Endometrium (tissue), 2 donors: ENCODE data around the gene ESPN.
"Not testable (repeated sequence)": the region's sequence is repeated elsewhere in the genome, so short reads cannot be mapped to it uniquely, and the experiment has no call there.

ENCODE experiments used
- FAIRE-seq: peaks from 2 replicates; lab custom pipeline; 2012; peaks lifted over from hg19 to GRCh38; lab: Jason Lieb, UNC
- donor health status: control.
- donor health status: control.

Gene ESPN

GRCh38 chr1:6424619-6425593 lies at the start of gene ESPN:
Gene ESPN, plus strand, starts transcription at chr1:6424776. Its CDS starts 180 bp downstream, at chr1:6424956.
- no peak for FAIRE-seq

- FAIRE-seq = no peak
These were observed 46.4 kb upstream of the ESPN start for GRCh38 chr1:6378096-6378746.

GRCh38 chr1:6380037-6380436 lies 44.5 kb upstream of the ESPN start:
- FAIRE-seq = no peak

GRCh38 chr1:6384135-6384534 lies 40.4 kb upstream of the ESPN start:
- FAIRE-seq = no peak

- FAIRE-seq = no peak
These were observed 39.6 kb upstream of the ESPN start for GRCh38 chr1:6384962-6385361.

- FAIRE-seq = no peak
These were observed 38.9 kb upstream of the ESPN start for GRCh38 chr1:6385488-6386191.

GRCh38 chr1:6386371-6386949 lies 38.1 kb upstream of the ESPN start:
- FAIRE-seq = no peak

- no peak for FAIRE-seq
These were observed 34.6 kb upstream of the ESPN start for GRCh38 chr1:6389971-6390370.

GRCh38 chr1:6391951-6392808 lies 32.4 kb upstream of the ESPN start:
- no peak for FAIRE-seq

- no peak for FAIRE-seq
These were observed 31.7 kb upstream of the ESPN start for GRCh38 chr1:6392809-6393399.

- no peak for FAIRE-seq
These were observed 31.0 kb upstream of the ESPN start, which contains the start of gene ACOT7 for GRCh38 chr1:6393400-6394187. Gene ACOT7, minus strand, starts transcription at chr1:6393767. Its CDS starts 368 bp downstream, at chr1:6393399.

GRCh38 chr1:6395130-6395529 lies 29.4 kb upstream of the ESPN start:
- FAIRE-seq = not testable (repeated sequence)

- not testable (repeated sequence) for FAIRE-seq
These were observed 28.8 kb upstream of the ESPN start for GRCh38 chr1:6395781-6396244.

GRCh38 chr1:6396998-6397397 lies 27.6 kb upstream of the ESPN start:
- no peak for FAIRE-seq

GRCh38 chr1:6397844-6398441 lies 26.6 kb upstream of the ESPN start:
- FAIRE-seq = no peak

GRCh38 chr1:6399294-6399693 lies 25.3 kb upstream of the ESPN start:
- no peak for FAIRE-seq

- no peak for FAIRE-seq
These were observed 22.9 kb upstream of the ESPN start for GRCh38 chr1:6401673-6402072.

GRCh38 chr1:6408023-6408422 lies 16.6 kb upstream of the ESPN start:
- FAIRE-seq = no peak

GRCh38 chr1:6409053-6409452 lies 15.5 kb upstream of the ESPN start:
- FAIRE-seq = no peak
